Suprapubic skin (tissue), 3 donors: ENCODE measurements around the gene S100A7A.

Experiments
- CTCF ChIP-seq, 2 donors: fragments of 200-600 bp in 1 of 2; fragments of 450-650 bp in 1 of 2; sonication (generic) in 1 of 2; IDR thresholded peaks; one replicate each; pipeline ENCODE4 v1.5.1; 2016 to 2019; ENCODE audit warnings: antibody characterized with exemption in 2 of 2, mild to moderate bottlenecking in 1 of 2, moderate library complexity in 1 of 2
- POLR2A ChIP-seq, 2 donors: fragments of 450-650 bp; IDR thresholded peaks; one replicate each; pipeline ENCODE4 v1.6.1; 2017; ENCODE audit warnings: antibody characterized with exemption in 2 of 2, mild to moderate bottlenecking in 2 of 2, moderate library complexity in 2 of 2

- TF ChIP-seq POLR2A (IDR thresholded peaks at IDR 0.05) (no peak), CTCF (IDR thresholded peaks at IDR 0.05) (no peak)
These were observed 13.2 kb downstream of the S100A7A start for GRCh38 chr1:153429266-153430165.
